Natural killer cell (primary cell): ENCODE results near the gene LRRC56. TPM values are rescaled to one million over a fixed set of nuclear protein-coding genes. Genes with fewer than 3 reads are reported as not detected.

Experiments
- ATAC-seq, 3 donors: fragments of 150-1000 bp in 2 of 3; fragments of 200-7000 bp in 1 of 3; cut with Tn5 transposase; 1 replicate in 1 of 3; 2 replicates in 2 of 3; pipeline ENCODE4 v1.10.0; 2021; ENCODE audit warnings: mild to moderate bottlenecking in 2 of 3, moderate library complexity in 2 of 3
- DNase-seq, 2 donors: peaks; one replicate each; pipeline versions ENCODE4 v3.0.0 to v3.0.0-alpha.2; 2013 to 2021; ENCODE audit warnings: mixed read lengths in 1 of 2
- H3K27ac ChIP-seq: one replicate; pipeline ENCODE4 v1.5.1; 2013; ENCODE audit warnings: mild to moderate bottlenecking, low read length
- H3K27me3 ChIP-seq: one replicate; pipeline ENCODE4 v1.6.1; 2013; ENCODE audit warnings: low read length; ENCODE audit not compliant: control insufficient read depth, insufficient read depth
- H3K36me3 ChIP-seq: one replicate; pipeline ENCODE4 v1.6.1; 2013; ENCODE audit warnings: low read length; ENCODE audit not compliant: control insufficient read depth, insufficient read depth
- H3K4me1 ChIP-seq: one replicate; pipeline ENCODE4 v1.6.1; 2013; ENCODE audit warnings: low read length; ENCODE audit not compliant: control insufficient read depth, insufficient read depth
- H3K4me3 ChIP-seq: one replicate; pipeline ENCODE4 v1.5.1; 2013; ENCODE audit warnings: low read length
- H3K9me3 ChIP-seq: one replicate; pipeline ENCODE4 v1.6.1; 2013; ENCODE audit warnings: low read length; ENCODE audit not compliant: control insufficient read depth, insufficient read depth
- H3K27ac Mint-ChIP-seq, 2 donors: one replicate each; pipeline ENCODE4 v1.8.0; 2022; ENCODE audit warnings: mild to moderate bottlenecking in 2 of 2, mixed read lengths in 2 of 2, moderate library complexity in 1 of 2
- H3K27me3 Mint-ChIP-seq, 2 donors: one replicate each; pipeline ENCODE4 v1.8.0; 2022; ENCODE audit warnings: low read depth in 2 of 2, mixed read lengths in 2 of 2
- H3K36me3 Mint-ChIP-seq: one replicate; pipeline ENCODE4 v1.8.0; 2022; ENCODE audit warnings: mixed read lengths
- H3K4me1 Mint-ChIP-seq, 2 donors: one replicate each; pipeline ENCODE4 v1.8.0; 2022; ENCODE audit warnings: mixed read lengths in 2 of 2
- H3K4me3 Mint-ChIP-seq: one replicate; pipeline ENCODE4 v1.8.0; 2022; ENCODE audit warnings: mild to moderate bottlenecking, moderate library complexity, mixed read lengths
- H3K9me3 Mint-ChIP-seq, 2 donors: one replicate each; pipeline ENCODE4 v1.8.0; 2022; ENCODE audit warnings: mixed read lengths in 2 of 2
- WGBS: methylation state at CpG from one replicate; pipeline ENCODE4 v1.1.7; 2013; ENCODE audit warnings: missing lambda C conversion rate; ENCODE audit not compliant: insufficient coverage; 5-methylcytosine and 5-hydroxymethylcytosine counted together
- intact Hi-C: fragments of 100-400 bp; cut with micrococcal nuclease; formaldehyde crosslinking; loops from one replicate; pipeline ENCODE4 v1.14.2; 2022
- total RNA-seq, 4 donors: library from RNA; stranded (reverse); fragments of 120-200 nt in 1 of 4; gene quantifications; one replicate each; pipeline versions ENCODE4 v1.2.3 to v1.2.4, GENCODE V29; 2013 to 2022
- TF ChIP-seq, protein P1 (sequence below): fragments of 200-600 bp; IDR thresholded peaks from one replicate; pipeline ENCODE4 v1.8.0; 2022; ENCODE audit warnings: antibody characterized with exemption

Gene LRRC56
- total RNA-seq, 3 donors from 2014 or later (not counting 1 experiment from before 2014, with no cell fraction given): 1.5 to 2.4 (median 2.2) TPM

DNA sequence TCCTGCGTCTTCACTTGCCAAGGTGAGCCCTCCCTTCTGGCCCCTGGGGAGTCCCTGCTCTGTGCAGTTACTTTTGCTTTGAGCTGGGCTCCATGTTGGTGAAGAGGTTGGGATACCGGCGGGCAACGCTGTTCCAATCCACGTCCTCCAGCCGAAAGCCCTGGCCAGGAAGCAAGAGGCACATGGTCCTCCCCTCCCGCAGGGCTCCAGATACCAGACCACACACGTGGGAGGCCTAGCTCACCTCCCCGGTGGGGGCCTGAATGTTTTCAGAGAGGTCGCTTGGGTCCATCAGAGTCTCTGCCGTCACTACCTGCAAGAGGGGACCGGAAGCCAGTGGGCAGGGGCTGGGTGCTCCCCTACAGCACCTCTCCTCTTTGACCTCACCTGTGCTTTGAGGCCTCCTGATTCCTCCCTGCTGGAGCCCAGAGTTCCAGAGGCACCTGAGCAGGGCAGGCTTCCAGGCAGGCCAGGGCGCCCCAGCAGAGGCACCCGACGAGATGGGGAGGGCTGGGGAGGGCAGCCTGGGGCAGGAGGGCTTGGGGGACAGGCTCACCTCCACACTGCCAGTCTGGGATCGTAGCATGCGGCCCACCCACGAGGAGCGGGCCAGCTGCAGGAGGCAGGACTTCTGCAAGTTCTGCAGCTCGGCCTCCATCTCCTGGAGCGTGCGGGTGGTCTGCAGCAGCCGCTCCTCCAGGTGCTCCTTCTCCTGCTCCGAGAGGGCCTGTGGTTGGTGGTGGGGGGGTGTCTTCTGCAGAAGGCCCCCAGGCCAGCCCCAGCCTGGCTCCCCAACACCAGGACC, 20.2 kb downstream of the LRRC56 start:
- no peak for ATAC-seq
- H3K27ac ChIP-seq: no peak overlapping the region
- Mint-ChIP-seq H3K4me1 (peaks cover 5 to 18% of the 10 kb centered on the region in 2 donors), H3K9me3 (no peaks in the 10 kb centered on the region), H3K4me3 (peak overlapping the region; percentile 13), H3K36me3 (no peaks in the 10 kb centered on the region), H3K27me3 (peaks cover 0 to 5% of the 10 kb centered on the region in 2 donors), H3K27ac (no peak overlapping the region)
- H3K4me3 ChIP-seq: no peak overlapping the region
- 88% methylated on average over 23 of the region's 24 CpGs for WGBS
- no peaks in the 10 kb centered on the region for H3K27me3 ChIP-seq
- intact Hi-C loops: no loop called here
- H3K9me3 ChIP-seq: no peaks in the 10 kb centered on the region
- TF ChIP-seq, protein P1, sequence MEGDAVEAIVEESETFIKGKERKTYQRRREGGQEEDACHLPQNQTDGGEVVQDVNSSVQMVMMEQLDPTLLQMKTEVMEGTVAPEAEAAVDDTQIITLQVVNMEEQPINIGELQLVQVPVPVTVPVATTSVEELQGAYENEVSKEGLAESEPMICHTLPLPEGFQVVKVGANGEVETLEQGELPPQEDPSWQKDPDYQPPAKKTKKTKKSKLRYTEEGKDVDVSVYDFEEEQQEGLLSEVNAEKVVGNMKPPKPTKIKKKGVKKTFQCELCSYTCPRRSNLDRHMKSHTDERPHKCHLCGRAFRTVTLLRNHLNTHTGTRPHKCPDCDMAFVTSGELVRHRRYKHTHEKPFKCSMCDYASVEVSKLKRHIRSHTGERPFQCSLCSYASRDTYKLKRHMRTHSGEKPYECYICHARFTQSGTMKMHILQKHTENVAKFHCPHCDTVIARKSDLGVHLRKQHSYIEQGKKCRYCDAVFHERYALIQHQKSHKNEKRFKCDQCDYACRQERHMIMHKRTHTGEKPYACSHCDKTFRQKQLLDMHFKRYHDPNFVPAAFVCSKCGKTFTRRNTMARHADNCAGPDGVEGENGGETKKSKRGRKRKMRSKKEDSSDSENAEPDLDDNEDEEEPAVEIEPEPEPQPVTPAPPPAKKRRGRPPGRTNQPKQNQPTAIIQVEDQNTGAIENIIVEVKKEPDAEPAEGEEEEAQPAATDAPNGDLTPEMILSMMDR: no peak
- H3K36me3 ChIP-seq: no peaks in the 10 kb centered on the region
- peaks cover 43% of the 10 kb centered on the region for H3K4me1 ChIP-seq
- no peak for DNase-seq

DNA sequence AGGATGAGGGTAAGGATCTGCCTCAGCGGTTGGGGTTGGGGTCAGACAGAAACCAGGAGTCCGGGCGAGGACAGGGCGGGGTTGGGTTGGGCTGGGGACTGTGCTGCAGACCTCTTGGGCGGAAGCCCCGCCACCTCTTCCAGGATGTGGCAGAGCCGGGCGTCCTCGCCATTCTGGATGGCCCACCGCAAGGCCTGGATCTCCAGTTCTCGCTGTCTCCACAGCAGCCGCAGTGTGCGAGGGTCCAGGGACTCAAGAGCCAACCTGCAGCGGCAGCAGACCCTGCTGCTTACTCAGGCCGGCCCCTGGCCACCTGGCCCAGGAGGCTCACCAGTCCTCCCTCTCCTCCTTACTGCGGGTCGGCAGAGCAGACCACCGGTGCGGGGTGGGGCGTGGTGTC, 21.2 kb downstream of the LRRC56 start:
- Histone ChIP-seq H3K4me1 (peaks cover 43% of the 10 kb centered on the region), H3K27ac (no peak overlapping the region), H3K36me3 (no peaks in the 10 kb centered on the region), H3K27me3 (no peaks in the 10 kb centered on the region), H3K9me3 (no peaks in the 10 kb centered on the region), H3K4me3 (no peak overlapping the region)
- intact Hi-C loops: no loop called here
- WGBS: 90% methylated on average over 20 of the region's 20 CpGs
- Mint-ChIP-seq H3K9me3 (no peaks in the 10 kb centered on the region), H3K4me3 (no peak overlapping the region), H3K36me3 (no peaks in the 10 kb centered on the region), H3K4me1 (peaks cover 5 to 18% of the 10 kb centered on the region in 2 donors), H3K27me3 (peaks cover 0 to 2% of the 10 kb centered on the region in 2 donors), H3K27ac (no peak overlapping the region)
- ATAC-seq (no peak), DNase-seq (no peak)
- TF ChIP-seq, protein P1: no peak

DNA sequence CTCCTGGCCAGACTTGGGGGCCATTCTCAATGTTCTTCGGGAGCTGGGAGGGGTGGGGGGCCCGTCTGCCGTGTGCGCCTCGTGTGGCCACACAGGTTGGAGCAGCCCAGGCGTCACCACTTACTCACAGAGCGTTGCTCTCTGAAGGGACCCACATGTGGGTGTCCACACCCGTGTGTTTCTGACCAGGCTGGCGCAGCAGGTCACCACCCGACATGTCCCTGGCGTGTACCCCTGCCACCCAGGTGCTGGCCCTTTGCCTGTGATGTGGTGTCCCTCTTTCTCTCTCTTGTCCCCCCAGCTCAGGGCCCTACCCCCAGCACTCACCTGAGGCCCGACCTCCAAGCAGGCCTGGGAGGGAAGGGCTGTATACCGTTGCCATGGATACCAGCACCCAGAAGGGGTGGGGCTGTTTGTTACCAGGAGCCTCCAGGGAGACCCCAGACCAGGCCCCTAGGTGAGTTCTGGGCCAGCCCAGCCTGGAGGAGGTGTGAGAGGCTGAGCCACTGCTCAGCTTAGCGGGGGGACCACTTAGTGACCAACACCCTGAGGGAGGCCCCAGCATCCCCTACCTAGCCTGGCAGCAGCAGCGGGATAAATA, 21.8 kb downstream of the LRRC56 start:
- peak in 1 of 2 donors; percentile 48 for DNase-seq
- Mint-ChIP-seq H3K9me3 (no peaks in the 10 kb centered on the region), H3K27ac (no peak overlapping the region), H3K4me1 (peaks cover 5 to 18% of the 10 kb centered on the region in 2 donors), H3K36me3 (no peaks in the 10 kb centered on the region), H3K4me3 (peak overlapping the region; percentile 40), H3K27me3 (peaks cover 0 to 2% of the 10 kb centered on the region in 2 donors)
- ATAC-seq: no peak
- Histone ChIP-seq H3K4me1 (peaks cover 38% of the 10 kb centered on the region), H3K9me3 (no peaks in the 10 kb centered on the region), H3K27ac (no peak overlapping the region), H3K4me3 (no peak overlapping the region), H3K36me3 (no peaks in the 10 kb centered on the region), H3K27me3 (no peaks in the 10 kb centered on the region)
- intact Hi-C loops: no loop called here
- TF ChIP-seq, protein P1: no peak
- 86% methylated on average over 15 of the region's 15 CpGs for WGBS
